MG63 (cell line): ENCODE measurements around the gene PIGO. TPM values are rescaled to one million over a fixed set of nuclear protein-coding genes. Genes with fewer than 3 reads are reported as not detected.

Source experiments
- DNase-seq: peaks from one replicate; pipeline ENCODE4 v3.0.0-alpha.2; 2020
- H3K27me3 ChIP-seq: fragments of 250-450 bp; sonication (Bioruptor Pico); 2 replicates; pipeline ENCODE4 v1.5.1; 2020; ENCODE audit warnings: mild to moderate bottlenecking, moderate library complexity
- H3K36me3 ChIP-seq: fragments of 250-450 bp; sonication (Bioruptor Pico); 2 replicates; pipeline ENCODE4 v1.5.1; 2020; ENCODE audit warnings: mild to moderate bottlenecking, moderate library complexity
- H3K4me3 ChIP-seq: fragments of 250-450 bp; sonication (Bioruptor Pico); 2 replicates; pipeline ENCODE4 v1.5.1; 2020; ENCODE audit warnings: mild to moderate bottlenecking, moderate library complexity
- H3K9me3 ChIP-seq: fragments of 250-450 bp; sonication (Bioruptor Pico); 2 replicates; pipeline ENCODE4 v1.5.1; 2020; ENCODE audit warnings: mild to moderate bottlenecking, moderate library complexity
- total RNA-seq: library from RNA; depleted of rRNA; stranded (reverse); fragments of >200 nt; shearing (Covaris generic); gene quantifications from 2 replicates; pipeline ENCODE4 v1.2.3, GENCODE V29; 2014; ENCODE audit warnings: low replicate concordance; rRNA removed

Gene PIGO
- total RNA-seq, 1 experiment from 2014 or later, result 7.9 TPM

- peaks cover 52% of the 10 kb centered on the region for H3K36me3 ChIP-seq
These were observed 41.3 kb downstream of the PIGO start for GRCh38 chr9:35054871-35055644.

GRCh38 chr9:35054185-35054835, 42.1 kb downstream of the PIGO start:
- Histone ChIP-seq H3K27me3 (no peaks in the 10 kb centered on the region), H3K9me3 (no peaks in the 10 kb centered on the region), H3K36me3 (peaks cover 48% of the 10 kb centered on the region), H3K4me3 (no peak overlapping the region)
- DNase-seq, result no peak

More at GRCh38 chr9:35054871-35055644, 41.3 kb downstream of the PIGO start:
- H3K4me3 ChIP-seq, result no peak overlapping the region
- no peak for DNase-seq
- no peaks in the 10 kb centered on the region for H3K9me3 ChIP-seq
- H3K27me3 ChIP-seq, result no peaks in the 10 kb centered on the region

- no peaks in the 10 kb centered on the region for H3K27me3 ChIP-seq
- H3K9me3 ChIP-seq, result no peaks in the 10 kb centered on the region
- no peak overlapping the region for H3K4me3 ChIP-seq
- peak; percentile 16 for DNase-seq
- peaks cover 30% of the 10 kb centered on the region for H3K36me3 ChIP-seq
These were observed 45.1 kb downstream of the PIGO start for GRCh38 chr9:35051069-35051967.

- no peaks in the 10 kb centered on the region for H3K9me3 ChIP-seq
- peaks cover 16% of the 10 kb centered on the region for H3K36me3 ChIP-seq
- no peak for DNase-seq
- no peak overlapping the region for H3K4me3 ChIP-seq
- H3K27me3 ChIP-seq, result no peaks in the 10 kb centered on the region
These were observed 47.9 kb downstream of the PIGO start for GRCh38 chr9:35048511-35048910.

GRCh38 chr9:35044071-35044470, 52.3 kb downstream of the PIGO start:
- DNase-seq, result no peak
- no peaks in the 10 kb centered on the region for H3K9me3 ChIP-seq
- no peak overlapping the region for H3K4me3 ChIP-seq
- H3K36me3 ChIP-seq, result peaks cover 5% of the 10 kb centered on the region
- H3K27me3 ChIP-seq, result no peaks in the 10 kb centered on the region

GRCh38 chr9:35042891-35043545, 53.4 kb downstream of the PIGO start:
- Histone ChIP-seq H3K27me3 (no peaks in the 10 kb centered on the region), H3K9me3 (no peaks in the 10 kb centered on the region)

GRCh38 chr9:35042081-35042604, 54.2 kb downstream of the PIGO start:
- H3K27me3 ChIP-seq, result no peaks in the 10 kb centered on the region
- H3K36me3 ChIP-seq, result peaks cover 2% of the 10 kb centered on the region; the same call in 1 of the 2 replicates
- no peak for DNase-seq
- no peak overlapping the region for H3K4me3 ChIP-seq
- no peaks in the 10 kb centered on the region for H3K9me3 ChIP-seq

More at GRCh38 chr9:35042891-35043545, 53.4 kb downstream of the PIGO start:
- Histone ChIP-seq H3K36me3 (peaks cover 2% of the 10 kb centered on the region; the same call in 1 of the 2 replicates), H3K4me3 (no peak overlapping the region)
- no peak for DNase-seq

Other genes starting within 250 kb of the PIGO start
- gene PHF24, start 138.3 kb downstream of the PIGO start, total RNA-seq, result not detected in 2 replicates
- gene DNAJB5, start 106.8 kb downstream of the PIGO start, total RNA-seq, result 3.7 and 4.1 TPM in 2 replicates
- 120 and 139 TPM in 2 replicates for gene VCP, start 24.0 kb downstream of the PIGO start, total RNA-seq
- gene FANCG, start 16.6 kb downstream of the PIGO start, total RNA-seq, result 15.2 and 16.5 TPM in 2 replicates
- gene STOML2, start 6.5 kb upstream of the PIGO start, total RNA-seq, result 152 and 209 TPM in 2 replicates
- 0.72 and 2.0 TPM in 2 replicates for gene ATOSB, start 19.3 kb upstream of the PIGO start, total RNA-seq
- gene UNC13B, start 65.4 kb upstream of the PIGO start, total RNA-seq, result 1.2 and 2.4 TPM in 2 replicates